HepG2 (cell line): Measurements from ENCODE around the gene DENND1C. TPM values are rescaled to one million over a fixed set of nuclear protein-coding genes. Genes with fewer than 3 reads are reported as not detected.

Experiments used
- ATAC-seq: fragments of 200-7000 bp; cut with Tn5 transposase; 3 replicates; pipeline ENCODE4 v1.9.1; 2020; ENCODE audit warnings: mild to moderate bottlenecking, moderate library complexity
- BruUV-seq: library from RNA; stranded (reverse); fragments of 400-500 nt; replicated peaks from 2 replicates; lab custom pipeline; 2021; lab: Mats Ljungman, UMichigan
- CTCF ChIA-PET: fragments of 300-600 bp; formaldehyde crosslinking; extraction: SDS; loops from one replicate; lab custom pipeline; 2021; ENCODE audit warnings: low total read pairs, inconsistent platforms, low intra/inter-chr PET ratio; lab: Yijun Ruan, JAX
- POLR2A ChIA-PET: fragments of 350-600 bp; sonication (Branson Sonifier 250); formaldehyde crosslinking; loops from one replicate; lab custom pipeline; 2020; ENCODE audit warnings: antibody characterized with exemption, inconsistent platforms; lab: Yijun Ruan, JAX
- DNase-seq: peaks from one replicate; pipeline ENCODE4 v3.0.0-alpha.2; 2015; ENCODE audit warnings: low spot score
- FAIRE-seq: peaks from 3 replicates; lab custom pipeline; 2011; peaks lifted over from hg19 to GRCh38; lab: Jason Lieb, UNC
- H2AFZ ChIP-seq: one replicate; pipeline ENCODE4 v1.6.1; 2011; ENCODE audit warnings: low read length, inconsistent platforms
- H3K27ac ChIP-seq: fragments of 300-600 bp; 3 replicates; pipeline ENCODE4 v1.8.0; 2011; ENCODE audit warnings: mixed run types, mild to moderate bottlenecking, mixed read lengths, low read length, inconsistent platforms; ENCODE audit not compliant: insufficient read depth; ENCODE audit errors: extremely low read length
- H3K27me3 ChIP-seq, 2 experiments: fragments of 200-600 bp in 1 of 2; 2 replicates in 1 of 2; 3 replicates in 1 of 2; pipeline versions ENCODE4 v1.6.0 to v1.8.0; 2011; ENCODE audit warnings: low read length in 2 of 2, mild to moderate bottlenecking in 2 of 2, moderate library complexity in 2 of 2, inconsistent platforms in 1 of 2; ENCODE audit not compliant: insufficient read depth in 2 of 2, control insufficient read depth in 1 of 2
- H3K36me3 ChIP-seq, 2 experiments: fragments of 200-600 bp in 1 of 2; replicated peaks in 1 of 2; 2 replicates in 1 of 2; 3 replicates in 1 of 2; pipeline versions ENCODE4 v1.5.1 to v1.8.0; 2011; ENCODE audit warnings: low read length in 2 of 2, inconsistent platforms in 1 of 2; ENCODE audit not compliant: insufficient read depth in 2 of 2, control insufficient read depth in 1 of 2
- H3K4me1 ChIP-seq: 2 replicates; pipeline ENCODE4 v1.5.1; 2012; ENCODE audit warnings: low read length, inconsistent platforms; ENCODE audit not compliant: insufficient read depth
- H3K4me2 ChIP-seq: 2 replicates; pipeline ENCODE4 v1.6.0; 2011; ENCODE audit warnings: low read depth, low read length, inconsistent platforms
- H3K4me3 ChIP-seq, 3 experiments: fragments of 200-600 bp in 1 of 3; sonication (generic), shearing (Covaris generic) in 1 of 3; replicated peaks in 1 of 3; 2 replicates each; pipeline ENCODE4 v1.5.1; 2011 to 2016; ENCODE audit warnings: low read length in 3 of 3, inconsistent platforms in 2 of 3, low read depth in 2 of 3, mild to moderate bottlenecking in 2 of 3, control low read depth in 1 of 3, mixed read lengths in 1 of 3; ENCODE audit not compliant: insufficient read depth in 1 of 3
- H3K79me2 ChIP-seq: one replicate; pipeline ENCODE4 v1.6.1; 2011; ENCODE audit warnings: low read length, inconsistent platforms; ENCODE audit not compliant: insufficient read depth
- H3K9ac ChIP-seq: 2 replicates; pipeline ENCODE4 v1.6.0; 2011; ENCODE audit warnings: mild to moderate bottlenecking, low read depth, low read length, inconsistent platforms; ENCODE audit not compliant: insufficient read depth
- H3K9me3 ChIP-seq: 2 replicates; pipeline ENCODE4 v1.5.1; 2012; ENCODE audit warnings: mild to moderate bottlenecking, low read length
- H4K20me1 ChIP-seq: 2 replicates; pipeline ENCODE4 v1.6.0; 2011; ENCODE audit warnings: inconsistent platforms, mild to moderate bottlenecking, low read length, moderate library complexity; ENCODE audit not compliant: insufficient read depth
- CEBPB ChIP-seq: IDR thresholded peaks from 2 replicates; pipeline ENCODE4 v1.6.1; 2011; ENCODE audit warnings: low read depth, low read length, improper control_type of control experiment, borderline replicate concordance
- EED ChIP-seq: sonication (generic); formaldehyde crosslinking; IDR thresholded peaks from 2 replicates; pipeline ENCODE4 v1.5.0; 2020; ENCODE audit warnings: mild to moderate bottlenecking, missing genetic modification reagents
- HDAC2 ChIP-seq: sonication (generic); formaldehyde crosslinking; IDR thresholded peaks from 2 replicates; pipeline ENCODE4 v1.4.0; 2020; ENCODE audit warnings: missing genetic modification reagents
- MED13 ChIP-seq: sonication (generic); formaldehyde crosslinking; IDR thresholded peaks from 2 replicates; pipeline ENCODE4 v1.5.0; 2020; ENCODE audit warnings: missing genetic modification reagents
- MZF1 ChIP-seq: sonication (generic); formaldehyde crosslinking; IDR thresholded peaks from 2 replicates; pipeline ENCODE4 v1.8.1; 2023; ENCODE audit warnings: mild to moderate bottlenecking, missing genetic modification reagents, borderline replicate concordance
- NR2F1 ChIP-seq, 2 experiments: fragments of 450-650 bp in 1 of 2; formaldehyde crosslinking in 1 of 2; IDR thresholded peaks; 2 replicates each; pipeline versions ENCODE4 v1.5.0 to v1.6.1; 2016 to 2020; ENCODE audit warnings: mild to moderate bottlenecking in 1 of 2, missing compliant biosample characterization in 1 of 2, missing genetic modification reagents in 1 of 2, moderate library complexity in 1 of 2
- RBM22 ChIP-seq: fragments of 200-400 bp; formaldehyde crosslinking; optimal IDR thresholded peaks from 2 replicates; pipeline ENCODE3; 2017; ENCODE audit warnings: mild to moderate bottlenecking, low read length, moderate library complexity
- REL ChIP-seq: sonication (generic); formaldehyde crosslinking; conservative IDR thresholded peaks from 2 replicates; pipeline ENCODE4 v1.8.0; 2022; ENCODE audit warnings: mild to moderate bottlenecking, missing genetic modification reagents, moderate library complexity
- SALL2 ChIP-seq: sonication (generic); formaldehyde crosslinking; IDR thresholded peaks from 2 replicates; pipeline ENCODE4 v1.8.1; 2023; ENCODE audit warnings: mild to moderate bottlenecking, missing genetic modification reagents, inconsistent platforms
- SP4 ChIP-seq: sonication (generic); formaldehyde crosslinking; IDR thresholded peaks from 2 replicates; pipeline ENCODE4 v1.8.1; 2023; ENCODE audit warnings: mild to moderate bottlenecking, missing genetic modification reagents
- SPEN ChIP-seq: sonication (generic); formaldehyde crosslinking; IDR thresholded peaks from 2 replicates; pipeline ENCODE4 v1.5.1; 2020; ENCODE audit warnings: low read depth, mild to moderate bottlenecking, missing genetic modification reagents
- TAF15 ChIP-seq: fragments of 200-400 bp; formaldehyde crosslinking; IDR thresholded peaks from one replicate; pipeline ENCODE4 v1.6.1; 2018; ENCODE audit warnings: mild to moderate bottlenecking, low read depth, low read length; ENCODE audit not compliant: poor library complexity, severe bottlenecking
- TERF1 ChIP-seq: sonication (generic); formaldehyde crosslinking; IDR thresholded peaks from 2 replicates; pipeline ENCODE4 v1.8.0; 2022; ENCODE audit warnings: mild to moderate bottlenecking, missing genetic modification reagents, moderate library complexity
- TOPORS ChIP-seq: sonication (generic); formaldehyde crosslinking; IDR thresholded peaks from 2 replicates; pipeline ENCODE4 v1.8.0; 2023; ENCODE audit warnings: mild to moderate bottlenecking, missing genetic modification reagents
- ZNF703 ChIP-seq: sonication (generic); formaldehyde crosslinking; IDR thresholded peaks from 2 replicates; pipeline ENCODE4 v1.5.1; 2020; ENCODE audit warnings: missing genetic modification reagents, mild to moderate bottlenecking, moderate library complexity, borderline replicate concordance
- ZNF788 ChIP-seq: sonication (generic); formaldehyde crosslinking; IDR thresholded peaks from 2 replicates; pipeline ENCODE4 v1.5.0; 2020; ENCODE audit warnings: mild to moderate bottlenecking, missing genetic modification reagents, borderline replicate concordance
- WGBS: methylation state at CpG from one replicate; pipeline ENCODE4 v1.1.6; 2017; ENCODE audit warnings: low lambda C conversion rate; 5-methylcytosine and 5-hydroxymethylcytosine counted together
- in situ Hi-C: cut with HindIII; loops from 2 replicates; pipeline ENCODE4 v1.10.0; 2017; ENCODE audit warnings: low pct_unique_long_range_greater_than_20kb; ENCODE audit not compliant: extremely low pct_ligation_motif_present
- intact Hi-C: fragments of 100-400 bp; cut with micrococcal nuclease; formaldehyde crosslinking; loops from one replicate; pipeline ENCODE4 v1.10.0; 2022; ENCODE audit not compliant: unreplicated experiment
- polyA plus RNA-seq, 8 experiments: library from polyadenylated mRNA; depleted of rRNA in 3 of 8; stranded (reverse) in 7 of 8; unstranded in 1 of 8; fragments of >200 nt; fragmentation: Illumina TruSeq in 4 of 8; extraction: Trizol in 4 of 8; gene quantifications; 2 replicates each; pipeline versions ENCODE4 v1.2.1 to v1.2.3, GENCODE V29; 2011 to 2016; ENCODE audit warnings: low read depth in 4 of 8, missing spikeins in 1 of 8, mixed read lengths in 1 of 8; ENCODE audit not compliant: insufficient read depth in 1 of 8
- total RNA-seq, 5 experiments: library from RNA; depleted of rRNA; stranded (reverse); fragments of >200 nt; fragmentation: Illumina TruSeq; extraction: Trizol; gene quantifications; 2 replicates each; pipeline ENCODE4 v1.2.3, GENCODE V29; 2016; ENCODE audit warnings: low read depth in 1 of 5
- TF ChIP-seq, protein P1 (sequence below): sonication (generic); formaldehyde crosslinking; IDR thresholded peaks from 2 replicates; pipeline ENCODE4 v1.4.0; 2020; ENCODE audit warnings: missing genetic modification reagents, borderline replicate concordance

DENND1C gene
- total and polyA plus RNA-seq, 2 of the 13 experiments (the other 11 are each of a cell fraction or from before 2014, with no cell fraction given): 0.04 to 0.73 TPM

GRCh38 chr19:6450166-6450565 is 31.4 kb downstream of the DENND1C start:
- ChIA-PET POLR2A (no interaction called here), CTCF (no interaction called here)
- Histone ChIP-seq H3K27me3 (no peaks in the 10 kb centered on the region), H3K79me2 (no peaks in the 10 kb centered on the region), H3K4me3 (no peak overlapping the region), H2AFZ (no peak overlapping the region), H4K20me1 (no peaks in the 10 kb centered on the region), H3K9ac (no peak overlapping the region), H3K4me2 (no peak overlapping the region), H3K4me1 (no peaks in the 10 kb centered on the region), H3K27ac (no peak overlapping the region), H3K36me3 (peaks cover 10 to 14% of the 10 kb centered on the region in 2 experiments; a peak in 4 of 5 replicates), H3K9me3 (peaks cover 5% of the 10 kb centered on the region; the same call in 1 of the 2 replicates)
- TF ChIP-seq CEBPB (no peak), TERF1 (CRISPR knock-in tag) (no peak), TAF15 (no peak), TOPORS (no peak), ZNF788 (CRISPR knock-in tag) (no peak), MZF1 (CRISPR knock-in tag) (no peak), MED13 (CRISPR knock-in tag) (no peak), SALL2 (no peak), SPEN (CRISPR knock-in tag) (no peak), REL (CRISPR knock-in tag) (no peak), ZNF703 (CRISPR knock-in tag) (no peak), NR2F1 (CRISPR knock-in tag; IDR thresholded peaks at IDR 0.05) (no peak), RBM22 (no peak), SP4 (CRISPR knock-in tag) (no peak), EED (CRISPR knock-in tag) (no peak), HDAC2 (CRISPR knock-in tag) (no peak)
- TF ChIP-seq, protein P1, sequence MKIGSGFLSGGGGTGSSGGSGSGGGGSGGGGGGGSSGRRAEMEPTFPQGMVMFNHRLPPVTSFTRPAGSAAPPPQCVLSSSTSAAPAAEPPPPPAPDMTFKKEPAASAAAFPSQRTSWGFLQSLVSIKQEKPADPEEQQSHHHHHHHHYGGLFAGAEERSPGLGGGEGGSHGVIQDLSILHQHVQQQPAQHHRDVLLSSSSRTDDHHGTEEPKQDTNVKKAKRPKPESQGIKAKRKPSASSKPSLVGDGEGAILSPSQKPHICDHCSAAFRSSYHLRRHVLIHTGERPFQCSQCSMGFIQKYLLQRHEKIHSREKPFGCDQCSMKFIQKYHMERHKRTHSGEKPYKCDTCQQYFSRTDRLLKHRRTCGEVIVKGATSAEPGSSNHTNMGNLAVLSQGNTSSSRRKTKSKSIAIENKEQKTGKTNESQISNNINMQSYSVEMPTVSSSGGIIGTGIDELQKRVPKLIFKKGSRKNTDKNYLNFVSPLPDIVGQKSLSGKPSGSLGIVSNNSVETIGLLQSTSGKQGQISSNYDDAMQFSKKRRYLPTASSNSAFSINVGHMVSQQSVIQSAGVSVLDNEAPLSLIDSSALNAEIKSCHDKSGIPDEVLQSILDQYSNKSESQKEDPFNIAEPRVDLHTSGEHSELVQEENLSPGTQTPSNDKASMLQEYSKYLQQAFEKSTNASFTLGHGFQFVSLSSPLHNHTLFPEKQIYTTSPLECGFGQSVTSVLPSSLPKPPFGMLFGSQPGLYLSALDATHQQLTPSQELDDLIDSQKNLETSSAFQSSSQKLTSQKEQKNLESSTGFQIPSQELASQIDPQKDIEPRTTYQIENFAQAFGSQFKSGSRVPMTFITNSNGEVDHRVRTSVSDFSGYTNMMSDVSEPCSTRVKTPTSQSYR: no peak
- in situ Hi-C loops (no loop called here), intact Hi-C loops (no loop called here)
- WGBS: 95% methylated on average over 5 of the region's 5 CpGs
- FAIRE-seq (no peak), ATAC-seq (no peak), DNase-seq (no peak)
- BruUV-seq: no TSS peak
